OCI-LY3 (cell line): Measurements from ENCODE around the gene ALKBH2.
"Not testable (repeated sequence)": the region's sequence is repeated elsewhere in the genome, so short reads cannot be mapped to it uniquely, and the experiment has no call there.

Experiments used
- H2AFZ ChIP-seq: fragments of 200-600, 300-600 bp; shearing (Covaris generic); 2 replicates; pipeline ENCODE4 v1.6.0; 2014; ENCODE audit warnings: antibody characterized with exemption, low read depth, low read length
- H3K27ac ChIP-seq: fragments of 200-600, 300-600 bp; sonication (generic); 2 replicates; pipeline ENCODE4 v1.5.1; 2014; ENCODE audit warnings: mild to moderate bottlenecking, low read length, moderate library complexity, mixed read lengths
- H3K27me3 ChIP-seq: fragments of 200-600, 300-600 bp; sonication (generic); 2 replicates; pipeline ENCODE4 v1.6.1; 2014; ENCODE audit warnings: low read depth, low read length, mixed read lengths
- H3K36me3 ChIP-seq: fragments of 200-600, 300-600 bp; sonication (generic); replicated peaks from 2 replicates; pipeline ENCODE3; 2014; ENCODE audit warnings: low read depth, low read length, mixed read lengths
- H3K4me1 ChIP-seq: fragments of 300-600, 200-600 bp; sonication (generic); 2 replicates; pipeline ENCODE4 v1.6.1; 2014; ENCODE audit warnings: low read length, mixed read lengths
- H3K4me2 ChIP-seq: fragments of 200-600, 300-600 bp; sonication (generic); 2 replicates; pipeline ENCODE4 v1.6.1; 2014; ENCODE audit warnings: low read length, mixed read lengths
- H3K4me3 ChIP-seq: fragments of 300-600, 200-600 bp; sonication (generic); 2 replicates; pipeline ENCODE4 v1.5.1; 2014; ENCODE audit warnings: antibody characterized with exemption, mild to moderate bottlenecking, low read length, moderate library complexity
- H3K79me2 ChIP-seq: fragments of 300-600, 200-600 bp; shearing (Covaris generic); 2 replicates; pipeline ENCODE4 v1.6.1; 2014; ENCODE audit warnings: mild to moderate bottlenecking, low read length, mixed read lengths
- H3K9ac ChIP-seq: fragments of 300-600, 200-600 bp; shearing (Covaris generic); 2 replicates; pipeline ENCODE4 v1.6.0; 2014; ENCODE audit warnings: mild to moderate bottlenecking, low read length, moderate library complexity
- H3K9me3 ChIP-seq: fragments of 200-600, 300-600 bp; shearing (Covaris generic); 2 replicates; pipeline ENCODE4 v1.6.1; 2014; ENCODE audit warnings: low read length, mixed read lengths; ENCODE audit not compliant: insufficient read depth
- H4K20me1 ChIP-seq: fragments of 200-600, 300-600 bp; sonication (generic); 2 replicates; pipeline ENCODE4 v1.6.1; 2016; ENCODE audit warnings: low read length, mixed read lengths; ENCODE audit not compliant: insufficient read depth
- CTCF ChIP-seq: fragments of 200-600, 300-600 bp; sonication (generic); IDR thresholded peaks from 2 replicates; pipeline ENCODE4 v1.5.1; 2014; ENCODE audit warnings: antibody characterized with exemption, low read length, low read depth
- EZH2phosphoT487 ChIP-seq: fragments of 200-600 bp; shearing (Covaris generic); IDR thresholded peaks from 2 replicates; pipeline ENCODE4 v1.6.1; 2018; ENCODE audit warnings: antibody characterized with exemption, mixed run types, low read depth

The ALKBH2 gene

GRCh38 chr12:109053382-109054123 is 39.7 kb downstream of the ALKBH2 start:
- Histone ChIP-seq H3K27me3 (no peaks in the 10 kb centered on the region), H3K4me1 (peaks cover 4% of the 10 kb centered on the region; the same call in 1 of the 2 replicates), H3K36me3 (no peaks in the 10 kb centered on the region), H3K27ac (peak overlapping the region; percentile 61), H4K20me1 (no peaks in the 10 kb centered on the region), H3K4me3 (peak overlapping the region; percentile 93), H2AFZ (peak overlapping the region; percentile 50), H3K79me2 (peaks cover 12% of the 10 kb centered on the region; the same call in 1 of the 2 replicates), H3K4me2 (peak overlapping the region; percentile 95), H3K9me3 (no peaks in the 10 kb centered on the region), H3K9ac (peak overlapping the region; percentile 75)
- TF ChIP-seq CTCF (no peak), EZH2phosphoT487 (no peak)

GRCh38 chr12:109052414-109053323 is 40.6 kb downstream of the ALKBH2 start, which contains the start of gene USP30:
Gene USP30 (plus strand): TSS chr12:109052576. CDS start chr12:109052679, 103 bp downstream.
- Histone ChIP-seq H3K4me3 (peak within 1 kb of the TSS; percentile 93), H4K20me1 (no peaks in the 10 kb centered on the region), H2AFZ (peak within 1 kb of the TSS; percentile 98), H3K9ac (peak within 1 kb of the TSS; percentile 75), H3K4me1 (peaks cover 4% of the 10 kb centered on the region; the same call in 1 of the 2 replicates), H3K27me3 (no peaks in the 10 kb centered on the region), H3K9me3 (no peaks in the 10 kb centered on the region), H3K27ac (peak within 1 kb of the TSS; percentile 61), H3K36me3 (no peaks in the 10 kb centered on the region), H3K4me2 (peak within 1 kb of the TSS; percentile 95), H3K79me2 (peaks cover 12% of the 10 kb centered on the region; the same call in 1 of the 2 replicates)
- TF ChIP-seq EZH2phosphoT487 (no peak), CTCF (no peak)

- Histone ChIP-seq H3K27ac (no peak overlapping the region), H2AFZ (peak overlapping the region; percentile 98), H3K9ac (peak overlapping the region; percentile 64), H4K20me1 (no peaks in the 10 kb centered on the region), H3K4me2 (peak overlapping the region; percentile 95), H3K4me3 (peak overlapping the region; percentile 93), H3K4me1 (peaks cover 4% of the 10 kb centered on the region; the same call in 1 of the 2 replicates), H3K9me3 (no peaks in the 10 kb centered on the region), H3K27me3 (no peaks in the 10 kb centered on the region), H3K79me2 (peaks cover 12% of the 10 kb centered on the region; the same call in 1 of the 2 replicates), H3K36me3 (no peaks in the 10 kb centered on the region)
- no peak for TF ChIP-seq EZH2phosphoT487
- TF ChIP-seq CTCF: no peak
Measured at GRCh38 chr12:109052097-109052413, 41.2 kb downstream of the ALKBH2 start.

GRCh38 chr12:109049794-109050193 is 43.5 kb downstream of the ALKBH2 start:
- H3K79me2 ChIP-seq: peaks cover 12% of the 10 kb centered on the region; the same call in 1 of the 2 replicates
- H3K9me3 ChIP-seq, H3K9ac ChIP-seq, H3K36me3 ChIP-seq, H4K20me1 ChIP-seq, H2AFZ ChIP-seq, H3K27ac ChIP-seq, H3K4me2 ChIP-seq, H3K4me1 ChIP-seq, H3K4me3 ChIP-seq, H3K27me3 ChIP-seq: not testable (repeated sequence)

GRCh38 chr12:109048706-109049105 is 44.6 kb downstream of the ALKBH2 start:
- H3K4me2 ChIP-seq, H3K9me3 ChIP-seq, H3K4me1 ChIP-seq, H3K27me3 ChIP-seq, H3K4me3 ChIP-seq, H2AFZ ChIP-seq, H3K27ac ChIP-seq, H3K9ac ChIP-seq, H3K79me2 ChIP-seq, H3K36me3 ChIP-seq, H4K20me1 ChIP-seq: not testable (repeated sequence)
